DND-41 (cell line): Measurements from ENCODE around the gene ADCY2.

Experiments used
- ATAC-seq: fragments of 200-7000 bp; cut with Tn5 transposase; 3 replicates; pipeline ENCODE4 v1.9.1; 2021; ENCODE audit warnings: low read depth; ENCODE audit not compliant: insufficient read depth
- DNase-seq: peaks from one replicate; pipeline ENCODE4 v3.0.0-alpha.2; 2020
- H2AFZ ChIP-seq: 2 replicates; pipeline ENCODE4 v1.6.0; 2012; ENCODE audit warnings: low read depth, low read length
- H3K27ac ChIP-seq: 2 replicates; pipeline ENCODE4 v1.5.1; 2012; ENCODE audit warnings: low read length, inconsistent platforms
- H3K27me3 ChIP-seq: fragments of 200-600 bp; sonication (generic); 2 replicates; pipeline ENCODE4 v1.6.0; 2012; ENCODE audit warnings: low read length, mild to moderate bottlenecking, inconsistent platforms; ENCODE audit not compliant: insufficient read depth, poor library complexity
- H3K36me3 ChIP-seq: 2 replicates; pipeline ENCODE4 v1.5.1; 2012; ENCODE audit warnings: low read length, inconsistent platforms; ENCODE audit not compliant: insufficient read depth
- H3K4me1 ChIP-seq: 2 replicates; pipeline ENCODE4 v1.5.1; 2012; ENCODE audit warnings: mild to moderate bottlenecking, low read length; ENCODE audit not compliant: insufficient read depth
- H3K4me2 ChIP-seq: 2 replicates; pipeline ENCODE4 v1.6.0; 2012; ENCODE audit warnings: mild to moderate bottlenecking, moderate library complexity, low read length, inconsistent platforms; ENCODE audit not compliant: insufficient read depth
- H3K4me3 ChIP-seq, 2 experiments: fragments of 200-600 bp in 1 of 2; shearing (Covaris generic) in 1 of 2; 2 replicates each; pipeline ENCODE4 v1.5.1; 2012 to 2016; ENCODE audit warnings: inconsistent platforms in 2 of 2, low read length in 2 of 2, mild to moderate bottlenecking in 2 of 2, low read depth in 1 of 2, moderate library complexity in 1 of 2
- H3K79me2 ChIP-seq: 2 replicates; pipeline ENCODE4 v1.6.0; 2012; ENCODE audit warnings: low read length, inconsistent platforms; ENCODE audit not compliant: insufficient read depth
- H3K9ac ChIP-seq: 2 replicates; pipeline ENCODE4 v1.6.0; 2012; ENCODE audit warnings: low read depth, mild to moderate bottlenecking, inconsistent platforms, low read length, moderate library complexity
- H3K9me3 ChIP-seq: 2 replicates; pipeline ENCODE4 v1.5.1; 2012; ENCODE audit warnings: low read length, moderate library complexity, mild to moderate bottlenecking, inconsistent platforms; ENCODE audit not compliant: insufficient read depth, severe bottlenecking
- H4K20me1 ChIP-seq: 2 replicates; pipeline ENCODE4 v1.6.0; 2012; ENCODE audit warnings: low read length; ENCODE audit not compliant: insufficient read depth
- EZH2 ChIP-seq: IDR thresholded peaks from 3 replicates; pipeline ENCODE4 v1.6.1; 2012; ENCODE audit warnings: borderline replicate concordance, low read depth, mild to moderate bottlenecking, moderate library complexity, low read length, inconsistent platforms; ENCODE audit not compliant: severe bottlenecking
- TF ChIP-seq, protein P1 (sequence below): IDR thresholded peaks from 2 replicates; pipeline ENCODE4 v1.5.1; 2012; ENCODE audit warnings: borderline replicate concordance, low read length, moderate library complexity, mild to moderate bottlenecking; ENCODE audit not compliant: poor library complexity, severe bottlenecking; ENCODE audit errors: extremely low read depth

Gene ADCY2

DNA sequence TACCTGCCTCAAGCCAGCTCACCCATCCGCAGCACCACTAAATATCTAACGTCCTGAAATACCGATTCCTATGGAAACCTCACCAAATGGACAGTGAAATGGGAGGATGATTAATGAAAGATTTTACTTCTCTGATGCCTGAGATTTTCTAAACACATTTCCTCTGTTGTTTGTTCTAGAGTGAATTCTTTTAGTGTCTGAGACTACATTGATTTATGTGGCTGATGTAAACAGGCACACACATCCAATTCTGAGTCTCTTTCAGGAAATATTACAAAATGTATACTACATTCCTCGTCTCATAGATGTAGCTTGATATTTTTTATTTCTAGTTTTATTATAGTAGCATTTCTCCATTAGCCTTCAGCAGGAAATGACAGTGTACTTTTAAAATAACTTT, 20.5 kb upstream of the ADCY2 start:
- Histone ChIP-seq H3K27me3 (no peaks in the 10 kb centered on the region), H3K9me3 (peaks cover 1% of the 10 kb centered on the region), H3K36me3 (no peaks in the 10 kb centered on the region), H4K20me1 (no peaks in the 10 kb centered on the region), H3K4me1 (no peaks in the 10 kb centered on the region), H3K4me3 (no peak overlapping the region), H3K79me2 (no peaks in the 10 kb centered on the region), H3K27ac (no peak overlapping the region), H2AFZ (no peak overlapping the region), H3K9ac (no peak overlapping the region), H3K4me2 (no peak overlapping the region)
- TF ChIP-seq, protein P1, sequence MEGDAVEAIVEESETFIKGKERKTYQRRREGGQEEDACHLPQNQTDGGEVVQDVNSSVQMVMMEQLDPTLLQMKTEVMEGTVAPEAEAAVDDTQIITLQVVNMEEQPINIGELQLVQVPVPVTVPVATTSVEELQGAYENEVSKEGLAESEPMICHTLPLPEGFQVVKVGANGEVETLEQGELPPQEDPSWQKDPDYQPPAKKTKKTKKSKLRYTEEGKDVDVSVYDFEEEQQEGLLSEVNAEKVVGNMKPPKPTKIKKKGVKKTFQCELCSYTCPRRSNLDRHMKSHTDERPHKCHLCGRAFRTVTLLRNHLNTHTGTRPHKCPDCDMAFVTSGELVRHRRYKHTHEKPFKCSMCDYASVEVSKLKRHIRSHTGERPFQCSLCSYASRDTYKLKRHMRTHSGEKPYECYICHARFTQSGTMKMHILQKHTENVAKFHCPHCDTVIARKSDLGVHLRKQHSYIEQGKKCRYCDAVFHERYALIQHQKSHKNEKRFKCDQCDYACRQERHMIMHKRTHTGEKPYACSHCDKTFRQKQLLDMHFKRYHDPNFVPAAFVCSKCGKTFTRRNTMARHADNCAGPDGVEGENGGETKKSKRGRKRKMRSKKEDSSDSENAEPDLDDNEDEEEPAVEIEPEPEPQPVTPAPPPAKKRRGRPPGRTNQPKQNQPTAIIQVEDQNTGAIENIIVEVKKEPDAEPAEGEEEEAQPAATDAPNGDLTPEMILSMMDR, result no peak
- no peak for TF ChIP-seq EZH2
- DNase-seq, result no peak
- no peak for ATAC-seq

DNA sequence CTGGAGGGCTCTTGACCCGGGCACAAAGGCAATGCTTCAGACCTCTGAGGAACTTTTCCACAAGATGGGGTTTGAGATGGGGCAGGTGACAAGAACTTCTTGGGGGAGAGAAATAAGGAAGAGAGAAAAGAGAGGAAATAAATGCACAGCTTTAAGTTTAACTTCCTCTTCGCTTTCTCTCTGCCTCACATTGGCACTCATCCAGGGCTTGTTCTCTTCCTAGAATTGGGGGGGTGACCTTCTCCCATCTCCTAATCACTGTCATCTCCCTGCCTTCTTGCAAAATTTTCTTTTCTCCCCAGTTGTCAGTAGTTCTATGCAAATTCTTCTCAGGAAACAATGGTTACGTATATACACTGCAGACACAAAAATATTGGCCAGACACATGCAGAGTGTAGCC, 19.1 kb upstream of the ADCY2 start:
- Histone ChIP-seq H3K9me3 (no peaks in the 10 kb centered on the region), H3K4me3 (no peak overlapping the region), H3K9ac (no peak overlapping the region), H3K36me3 (no peaks in the 10 kb centered on the region), H3K79me2 (no peaks in the 10 kb centered on the region), H3K27ac (no peak overlapping the region), H3K4me1 (no peaks in the 10 kb centered on the region), H3K4me2 (no peak overlapping the region), H2AFZ (no peak overlapping the region), H4K20me1 (no peaks in the 10 kb centered on the region), H3K27me3 (no peaks in the 10 kb centered on the region)
- no peak for ATAC-seq
- no peak for DNase-seq
- TF ChIP-seq EZH2, result no peak
- TF ChIP-seq, protein P1, result no peak

DNA sequence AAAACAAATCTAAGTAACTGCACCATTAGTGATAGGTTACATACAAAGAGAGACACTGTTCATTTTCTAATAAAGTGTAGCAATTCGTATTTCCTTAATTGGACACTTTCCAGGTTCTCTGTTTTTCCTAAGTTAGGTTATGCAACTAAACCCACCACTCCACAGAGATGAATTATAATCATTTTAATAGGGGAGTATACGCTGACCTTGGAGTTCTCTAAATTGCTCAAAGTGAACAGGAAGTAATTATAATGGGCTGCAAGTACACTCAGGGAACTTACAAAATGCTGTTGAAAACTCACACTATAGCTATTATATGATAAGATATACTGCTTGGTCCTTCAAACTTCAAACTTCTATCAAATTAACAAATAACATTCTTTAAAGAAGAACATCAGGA, 18.2 kb upstream of the ADCY2 start:
- no peak overlapping the region for H3K27ac ChIP-seq
- no peak overlapping the region for H2AFZ ChIP-seq
- no peaks in the 10 kb centered on the region for H4K20me1 ChIP-seq
- H3K9me3 ChIP-seq, result no peaks in the 10 kb centered on the region
- ATAC-seq (no peak), DNase-seq (no peak)
- no peak overlapping the region for H3K4me3 ChIP-seq
- H3K36me3 ChIP-seq, result no peaks in the 10 kb centered on the region
- TF ChIP-seq, protein P1, result no peak
- no peak for TF ChIP-seq EZH2
- H3K4me2 ChIP-seq, result no peak overlapping the region
- no peak overlapping the region for H3K9ac ChIP-seq
- H3K4me1 ChIP-seq, result no peaks in the 10 kb centered on the region
- no peaks in the 10 kb centered on the region for H3K27me3 ChIP-seq
- no peaks in the 10 kb centered on the region for H3K79me2 ChIP-seq

DNA sequence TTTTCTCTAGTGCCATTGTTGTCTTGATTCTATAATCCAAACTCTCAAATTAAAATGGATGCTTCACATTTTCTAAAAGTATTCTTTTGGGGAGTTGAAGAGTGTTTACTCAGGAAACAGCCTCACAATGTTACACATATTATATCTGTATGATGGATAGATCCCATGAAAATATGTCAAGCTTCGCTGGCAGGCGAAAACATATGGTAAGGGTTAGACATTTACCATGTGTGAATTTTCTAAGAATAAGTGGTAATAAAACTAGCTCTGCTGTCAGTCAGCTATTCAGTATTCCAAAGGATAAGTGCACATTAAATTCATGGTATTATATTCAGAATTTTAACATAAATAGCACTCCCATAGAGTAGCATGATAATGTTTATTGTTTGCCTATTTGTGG, 13.3 kb upstream of the ADCY2 start:
- H3K79me2 ChIP-seq, result no peaks in the 10 kb centered on the region
- H3K4me1 ChIP-seq, result no peaks in the 10 kb centered on the region
- H3K27ac ChIP-seq, result no peak overlapping the region
- no peak overlapping the region for H3K4me2 ChIP-seq
- H2AFZ ChIP-seq, result no peak overlapping the region
- DNase-seq (no peak), ATAC-seq (no peak)
- H3K4me3 ChIP-seq, result no peak overlapping the region
- no peaks in the 10 kb centered on the region for H4K20me1 ChIP-seq
- H3K9ac ChIP-seq, result no peak overlapping the region
- H3K27me3 ChIP-seq, result no peaks in the 10 kb centered on the region
- no peaks in the 10 kb centered on the region for H3K36me3 ChIP-seq
- H3K9me3 ChIP-seq, result no peaks in the 10 kb centered on the region
- no peak for TF ChIP-seq EZH2
- TF ChIP-seq, protein P1, result no peak
